Measurements from ENCODE around the gene COL23A1.
"Not testable (repeated sequence)": the region's sequence is repeated elsewhere in the genome, so short reads cannot be mapped to it uniquely, and the experiment has no call there.

Gene COL23A1

DNA sequence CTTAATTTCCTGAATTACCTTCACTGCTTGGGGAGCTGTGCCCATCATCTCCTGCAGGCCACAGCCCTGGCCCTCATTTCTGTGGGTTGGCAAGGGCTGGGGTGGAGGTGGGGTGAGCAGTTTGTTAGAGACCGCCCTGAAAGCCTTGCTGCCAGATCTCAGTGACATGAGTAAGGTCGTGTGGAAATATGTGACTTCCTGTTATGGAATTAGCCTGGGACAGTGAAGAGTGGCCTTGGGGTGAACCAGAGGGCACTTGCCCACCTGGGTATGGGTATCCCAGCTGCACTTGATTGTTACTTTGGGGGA is 388.3 kb downstream of the COL23A1 start:
- H3K9ac ChIP-seq (ENCODE audit: low read length), result no peak overlapping the region
- H3K4me1 ChIP-seq (ENCODE audit: low read length), result peaks cover 12% of the 10 kb centered on the region
- peaks cover 39% of the 10 kb centered on the region for H3K79me2 ChIP-seq (ENCODE audit: low read length)
- H3K9me3 ChIP-seq (ENCODE audit: insufficient read depth, low read length), result no peaks in the 10 kb centered on the region
- H3K4me2 ChIP-seq (ENCODE audit: low read length), result no peak overlapping the region
- H3K4me3 ChIP-seq (ENCODE audit: low read length), result no peak overlapping the region
- no peaks in the 10 kb centered on the region for H3K27me3 ChIP-seq (ENCODE audit: low read depth, low read length)
- TF ChIP-seq, protein P1, sequence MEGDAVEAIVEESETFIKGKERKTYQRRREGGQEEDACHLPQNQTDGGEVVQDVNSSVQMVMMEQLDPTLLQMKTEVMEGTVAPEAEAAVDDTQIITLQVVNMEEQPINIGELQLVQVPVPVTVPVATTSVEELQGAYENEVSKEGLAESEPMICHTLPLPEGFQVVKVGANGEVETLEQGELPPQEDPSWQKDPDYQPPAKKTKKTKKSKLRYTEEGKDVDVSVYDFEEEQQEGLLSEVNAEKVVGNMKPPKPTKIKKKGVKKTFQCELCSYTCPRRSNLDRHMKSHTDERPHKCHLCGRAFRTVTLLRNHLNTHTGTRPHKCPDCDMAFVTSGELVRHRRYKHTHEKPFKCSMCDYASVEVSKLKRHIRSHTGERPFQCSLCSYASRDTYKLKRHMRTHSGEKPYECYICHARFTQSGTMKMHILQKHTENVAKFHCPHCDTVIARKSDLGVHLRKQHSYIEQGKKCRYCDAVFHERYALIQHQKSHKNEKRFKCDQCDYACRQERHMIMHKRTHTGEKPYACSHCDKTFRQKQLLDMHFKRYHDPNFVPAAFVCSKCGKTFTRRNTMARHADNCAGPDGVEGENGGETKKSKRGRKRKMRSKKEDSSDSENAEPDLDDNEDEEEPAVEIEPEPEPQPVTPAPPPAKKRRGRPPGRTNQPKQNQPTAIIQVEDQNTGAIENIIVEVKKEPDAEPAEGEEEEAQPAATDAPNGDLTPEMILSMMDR (IDR thresholded peaks at IDR 0.05; ENCODE audit: low read depth, low read length), result no peak
- TF ChIP-seq EZH2phosphoT487 (IDR thresholded peaks at IDR 0.05; ENCODE audit: low read depth), result no peak
- H3K27ac ChIP-seq (ENCODE audit: low read length), result no peak overlapping the region
- H2AFZ ChIP-seq (ENCODE audit: low read depth, low read length), result no peak overlapping the region
- peaks cover 16% of the 10 kb centered on the region for H3K36me3 ChIP-seq (replicated peaks; ENCODE audit: low read depth, low read length)
- H4K20me1 ChIP-seq (ENCODE audit: insufficient read depth, low read length), result peaks cover 16% of the 10 kb centered on the region

DNA sequence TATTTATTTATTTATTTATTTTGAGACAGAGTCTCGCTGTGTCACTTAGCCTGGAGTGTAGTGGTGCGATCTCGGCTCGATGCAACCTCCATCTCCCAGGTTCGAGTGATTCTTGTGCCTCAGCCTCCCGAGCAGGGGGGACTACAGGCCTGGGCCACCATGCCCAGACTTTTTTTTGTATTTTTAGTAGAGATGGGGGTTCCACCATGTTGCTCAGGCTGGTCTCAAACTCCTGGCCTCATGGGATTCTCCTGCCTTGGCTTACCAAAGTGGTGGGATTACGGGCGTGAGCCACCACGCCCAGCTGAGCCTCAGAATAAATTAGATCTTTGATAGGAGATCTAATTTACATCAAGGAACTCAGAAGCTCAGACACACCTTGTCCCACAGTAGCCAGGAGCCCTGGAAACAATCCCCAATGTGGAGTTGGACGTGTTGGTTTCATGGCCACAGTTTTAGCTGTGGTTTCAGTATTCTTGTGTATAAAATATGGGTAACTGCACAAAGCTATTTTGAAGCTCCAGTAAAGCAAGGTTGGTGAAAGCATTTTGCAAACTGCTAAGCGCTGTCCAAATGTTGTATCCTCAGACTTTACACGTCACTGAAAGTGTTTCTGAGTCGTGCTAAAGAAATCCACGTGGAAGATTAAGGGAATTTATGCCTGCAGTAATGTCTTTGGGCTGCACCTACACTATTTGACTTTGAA is 388.8 kb downstream of the COL23A1 start:
- Histone ChIP-seq H3K4me3 (ENCODE audit: low read length) (no peak overlapping the region), H3K9me3 (ENCODE audit: insufficient read depth, low read length) (no peaks in the 10 kb centered on the region), H3K9ac (ENCODE audit: low read length) (no peak overlapping the region), H3K4me2 (ENCODE audit: low read length) (no peak overlapping the region), H3K79me2 (ENCODE audit: low read length) (peaks cover 34% of the 10 kb centered on the region), H4K20me1 (ENCODE audit: insufficient read depth, low read length) (peaks cover 11% of the 10 kb centered on the region), H3K27me3 (ENCODE audit: low read depth, low read length) (no peaks in the 10 kb centered on the region), H3K36me3 (replicated peaks; ENCODE audit: low read depth, low read length) (peaks cover 11% of the 10 kb centered on the region), H3K27ac (ENCODE audit: low read length) (no peak overlapping the region), H3K4me1 (ENCODE audit: low read length) (peaks cover 7% of the 10 kb centered on the region), H2AFZ (ENCODE audit: low read depth, low read length) (no peak overlapping the region)
- no peak for TF ChIP-seq EZH2phosphoT487 (IDR thresholded peaks at IDR 0.05; ENCODE audit: low read depth)
- TF ChIP-seq, protein P1 (IDR thresholded peaks at IDR 0.05; ENCODE audit: low read depth, low read length), result no peak

DNA sequence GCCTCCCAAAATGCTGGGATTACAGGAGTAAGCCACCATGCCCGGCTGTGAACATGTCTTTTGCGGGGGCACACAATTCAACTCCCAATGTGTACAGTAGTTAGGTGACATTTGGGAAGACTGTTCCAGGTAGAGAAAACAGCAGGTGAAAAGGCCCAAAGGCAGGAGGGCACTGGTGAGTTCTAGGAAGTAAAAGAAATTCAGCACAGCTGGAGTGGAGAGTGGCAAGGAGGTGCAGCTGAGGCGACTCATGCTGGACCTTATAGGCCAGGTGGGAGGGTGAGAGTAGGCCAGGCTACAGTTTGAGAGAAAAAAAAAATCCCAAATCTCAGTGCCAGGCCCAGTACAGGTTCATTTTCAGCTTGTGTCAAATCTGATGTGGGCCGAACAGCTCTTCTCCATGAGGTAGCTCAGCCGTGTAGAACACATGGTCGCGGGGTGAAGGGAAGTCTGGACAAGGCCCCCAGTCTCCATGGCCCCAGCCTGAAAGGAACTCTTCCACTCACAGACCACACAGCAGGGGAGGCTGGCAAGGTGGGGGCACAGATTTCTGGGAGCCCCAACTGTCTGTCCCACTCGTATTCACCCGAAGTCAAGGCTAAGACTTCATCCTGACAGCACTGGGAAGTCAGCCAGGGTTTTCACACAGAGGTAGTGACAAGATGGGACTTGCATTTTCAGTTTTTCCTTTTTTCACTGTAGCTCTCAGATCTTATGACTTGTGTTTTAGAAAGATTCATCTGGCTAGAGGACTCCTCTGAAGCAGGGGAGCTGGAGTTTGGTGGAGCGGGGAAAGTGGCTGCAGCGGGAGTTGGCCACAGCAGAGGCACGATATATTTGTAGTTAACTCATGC is 390.4 kb downstream of the COL23A1 start:
- H3K27me3 ChIP-seq (ENCODE audit: low read depth, low read length), result 0 out of 2 replicates have a peak, but pooled peaks cover 3% of the 10 kb centered on the region
- H3K4me2 ChIP-seq (ENCODE audit: low read length), result no peak overlapping the region
- H3K9ac ChIP-seq (ENCODE audit: low read length), result no peak overlapping the region
- H3K36me3 ChIP-seq (replicated peaks; ENCODE audit: low read depth, low read length), result no peaks in the 10 kb centered on the region
- TF ChIP-seq, protein P1 (IDR thresholded peaks at IDR 0.05; ENCODE audit: low read depth, low read length), result no peak
- no peak for TF ChIP-seq EZH2phosphoT487 (IDR thresholded peaks at IDR 0.05; ENCODE audit: low read depth)
- H2AFZ ChIP-seq (ENCODE audit: low read depth, low read length), result no peak overlapping the region
- no peaks in the 10 kb centered on the region for H3K4me1 ChIP-seq (ENCODE audit: low read length)
- no peak overlapping the region for H3K4me3 ChIP-seq (ENCODE audit: low read length)
- H4K20me1 ChIP-seq (ENCODE audit: insufficient read depth, low read length), result no peaks in the 10 kb centered on the region
- peaks cover 18% of the 10 kb centered on the region for H3K79me2 ChIP-seq (ENCODE audit: low read length)
- no peak overlapping the region for H3K27ac ChIP-seq (ENCODE audit: low read length)
- H3K9me3 ChIP-seq (ENCODE audit: insufficient read depth, low read length), result no peaks in the 10 kb centered on the region

DNA sequence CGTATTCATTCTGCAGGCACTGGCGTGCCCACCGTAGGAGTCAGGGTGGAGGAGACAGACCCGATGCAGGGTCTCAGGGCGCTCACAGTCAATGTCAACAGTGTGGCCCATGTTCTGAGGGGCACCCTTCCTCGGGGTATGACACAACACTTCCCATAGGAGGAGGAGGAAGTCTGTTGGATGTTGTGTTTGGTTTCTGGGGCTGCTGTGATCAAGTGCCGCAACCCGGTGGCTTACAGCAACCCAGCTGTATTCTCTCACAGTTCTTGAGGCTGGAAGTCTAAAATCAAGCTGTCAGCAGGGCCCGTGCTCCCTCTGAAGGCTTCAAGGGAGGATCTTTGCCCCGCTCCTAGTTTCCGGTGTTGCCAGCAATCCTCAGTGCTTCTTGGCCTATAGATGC is 391.5 kb downstream of the COL23A1 start:
- no peak overlapping the region for H3K27ac ChIP-seq (ENCODE audit: low read length)
- H3K4me3 ChIP-seq (ENCODE audit: low read length), result no peak overlapping the region
- peaks cover 8% of the 10 kb centered on the region for H3K79me2 ChIP-seq (ENCODE audit: low read length)
- no peaks in the 10 kb centered on the region for H3K9me3 ChIP-seq (ENCODE audit: insufficient read depth, low read length)
- TF ChIP-seq EZH2phosphoT487 (IDR thresholded peaks at IDR 0.05; ENCODE audit: low read depth), result no peak
- TF ChIP-seq, protein P1 (IDR thresholded peaks at IDR 0.05; ENCODE audit: low read depth, low read length), result no peak
- no peak overlapping the region for H2AFZ ChIP-seq (ENCODE audit: low read depth, low read length)
- no peaks in the 10 kb centered on the region for H4K20me1 ChIP-seq (ENCODE audit: insufficient read depth, low read length)
- no peaks in the 10 kb centered on the region for H3K4me1 ChIP-seq (ENCODE audit: low read length)
- H3K36me3 ChIP-seq (replicated peaks; ENCODE audit: low read depth, low read length), result no peaks in the 10 kb centered on the region
- H3K9ac ChIP-seq (ENCODE audit: low read length), result no peak overlapping the region
- peaks cover 13% of the 10 kb centered on the region for H3K27me3 ChIP-seq (ENCODE audit: low read depth, low read length)
- H3K4me2 ChIP-seq (ENCODE audit: low read length), result no peak overlapping the region

DNA sequence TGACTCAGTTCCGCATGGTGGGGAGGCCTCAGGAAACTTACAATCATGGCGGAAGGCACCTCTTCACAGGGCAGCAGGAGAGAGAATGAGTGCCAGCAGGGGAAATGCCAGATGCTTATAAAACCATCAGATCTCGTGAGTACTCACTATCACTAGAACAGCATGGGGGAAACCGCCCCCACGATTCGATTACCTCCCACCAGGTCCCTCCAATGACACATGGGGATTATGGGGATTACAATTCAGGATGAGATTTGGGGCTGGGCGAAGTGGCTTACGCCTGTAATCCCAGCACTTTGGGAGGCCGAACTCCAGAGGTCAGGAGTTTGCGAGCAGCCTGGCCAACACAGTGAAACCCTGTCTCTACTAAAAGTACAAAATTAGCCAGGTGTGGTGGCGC is 392.0 kb downstream of the COL23A1 start:
- H3K27ac ChIP-seq (ENCODE audit: low read length); H3K79me2 ChIP-seq (ENCODE audit: low read length); H3K9me3 ChIP-seq (ENCODE audit: insufficient read depth, low read length); H3K9ac ChIP-seq (ENCODE audit: low read length); H3K36me3 ChIP-seq (replicated peaks; ENCODE audit: low read depth, low read length); H3K4me2 ChIP-seq (ENCODE audit: low read length); H4K20me1 ChIP-seq (ENCODE audit: insufficient read depth, low read length); H3K4me1 ChIP-seq (ENCODE audit: low read length); H2AFZ ChIP-seq (ENCODE audit: low read depth, low read length); H3K4me3 ChIP-seq (ENCODE audit: low read length): not testable (repeated sequence)
- H3K27me3 ChIP-seq (ENCODE audit: low read depth, low read length), result peaks cover 16% of the 10 kb centered on the region

Data from OCI-LY3 (cell line).